Chondrocyte (in vitro differentiated cells): ENCODE data around the gene SFTPB. TPM values are rescaled to one million over a fixed set of nuclear protein-coding genes. Genes with fewer than 3 reads are reported as not detected.

ENCODE experiments used
- DNase-seq: peaks from one replicate; pipeline ENCODE4 v3.0.0; 2021; ENCODE audit warnings: mixed read lengths, low spot score
- H3K27ac Mint-ChIP-seq: one replicate; pipeline ENCODE4 v1.8.0; 2021; ENCODE audit warnings: mild to moderate bottlenecking, moderate library complexity, mixed read lengths; ENCODE audit not compliant: unreplicated experiment
- H3K27me3 Mint-ChIP-seq: 2 replicates; pipeline ENCODE4 v1.8.0; 2021; ENCODE audit warnings: low read depth, mixed read lengths
- H3K36me3 Mint-ChIP-seq: 2 replicates; pipeline ENCODE4 v1.8.0; 2021; ENCODE audit warnings: low read depth, mixed read lengths
- H3K4me1 Mint-ChIP-seq: 2 replicates; pipeline ENCODE4 v1.8.0; 2021; ENCODE audit warnings: low read depth, mild to moderate bottlenecking, mixed read lengths
- H3K4me3 Mint-ChIP-seq: one replicate; pipeline ENCODE4 v1.8.0; 2021; ENCODE audit warnings: mild to moderate bottlenecking, moderate library complexity, mixed read lengths; ENCODE audit not compliant: unreplicated experiment
- H3K9me3 Mint-ChIP-seq: 2 replicates; pipeline ENCODE4 v1.8.0; 2021; ENCODE audit warnings: low read depth, mixed read lengths
- CTCF ChIP-seq: fragments of 200-600 bp; sonication (generic); IDR thresholded peaks from 2 replicates; pipeline ENCODE4 v1.5.0; 2021; ENCODE audit warnings: antibody characterized with exemption, mild to moderate bottlenecking, moderate library complexity
- total RNA-seq: library from RNA; stranded (reverse); gene quantifications from 3 replicates; pipeline ENCODE4 v1.2.1, GENCODE V29; 2021

SFTPB gene
- total RNA-seq, 1 donor from 2014 or later, result not detected

- Mint-ChIP-seq H3K36me3 (peaks cover 33% of the 10 kb centered on the region), H3K4me3 (no peak overlapping the region), H3K9me3 (no peaks in the 10 kb centered on the region), H3K27ac (no peak overlapping the region), H3K4me1 (peaks cover 2% of the 10 kb centered on the region), H3K27me3 (no peaks in the 10 kb centered on the region)
- no peak for TF ChIP-seq CTCF
- DNase-seq, result no peak
Observed at GRCh38 chr2:85635636-85636035, 32.4 kb downstream of the SFTPB start.

- H3K4me3 Mint-ChIP-seq, result no peak overlapping the region
- H3K9me3 Mint-ChIP-seq, result no peaks in the 10 kb centered on the region
- no peaks in the 10 kb centered on the region for H3K27me3 Mint-ChIP-seq
- H3K36me3 Mint-ChIP-seq, result peaks cover 34% of the 10 kb centered on the region
- DNase-seq, result no peak
- TF ChIP-seq CTCF, result no peak
- no peak overlapping the region for H3K27ac Mint-ChIP-seq
- H3K4me1 Mint-ChIP-seq, result peaks cover 2% of the 10 kb centered on the region
Observed at GRCh38 chr2:85635011-85635410, 33.0 kb downstream of the SFTPB start.

GRCh38 chr2:85631316-85631715, 36.7 kb downstream of the SFTPB start:
- DNase-seq, result no peak
- Mint-ChIP-seq H3K27me3 (no peaks in the 10 kb centered on the region), H3K27ac (peak overlapping the region; percentile 12), H3K36me3 (peaks cover 33% of the 10 kb centered on the region), H3K4me3 (no peak overlapping the region), H3K9me3 (no peaks in the 10 kb centered on the region), H3K4me1 (no peaks in the 10 kb centered on the region)
- no peak for TF ChIP-seq CTCF

- Mint-ChIP-seq H3K36me3 (peaks cover 41% of the 10 kb centered on the region), H3K9me3 (no peaks in the 10 kb centered on the region), H3K4me1 (no peaks in the 10 kb centered on the region), H3K27me3 (no peaks in the 10 kb centered on the region), H3K27ac (no peak overlapping the region), H3K4me3 (no peak overlapping the region)
- no peak for TF ChIP-seq CTCF
- no peak for DNase-seq
Observed at GRCh38 chr2:85628658-85629057, 39.3 kb downstream of the SFTPB start.

GRCh38 chr2:85623991-85624390, 44.0 kb downstream of the SFTPB start:
- no peak overlapping the region for H3K4me3 Mint-ChIP-seq
- H3K9me3 Mint-ChIP-seq, result no peaks in the 10 kb centered on the region
- TF ChIP-seq CTCF, result no peak
- H3K27me3 Mint-ChIP-seq, result no peaks in the 10 kb centered on the region
- no peak for DNase-seq
- peaks cover 37% of the 10 kb centered on the region for H3K36me3 Mint-ChIP-seq
- no peak overlapping the region for H3K27ac Mint-ChIP-seq
- H3K4me1 Mint-ChIP-seq, result peaks cover 5% of the 10 kb centered on the region
